IPS-NIHi11 (cell line): ENCODE measurements around the gene OPN5.
"Not testable (repeated sequence)": the region's sequence is repeated elsewhere in the genome, so short reads cannot be mapped to it uniquely, and the experiment has no call there.

ENCODE experiments used
- DNase-seq: peaks from one replicate; pipeline ENCODE4 v3.0.0; 2012; ENCODE audit warnings: mixed read lengths, low spot score

Gene OPN5, protein sequence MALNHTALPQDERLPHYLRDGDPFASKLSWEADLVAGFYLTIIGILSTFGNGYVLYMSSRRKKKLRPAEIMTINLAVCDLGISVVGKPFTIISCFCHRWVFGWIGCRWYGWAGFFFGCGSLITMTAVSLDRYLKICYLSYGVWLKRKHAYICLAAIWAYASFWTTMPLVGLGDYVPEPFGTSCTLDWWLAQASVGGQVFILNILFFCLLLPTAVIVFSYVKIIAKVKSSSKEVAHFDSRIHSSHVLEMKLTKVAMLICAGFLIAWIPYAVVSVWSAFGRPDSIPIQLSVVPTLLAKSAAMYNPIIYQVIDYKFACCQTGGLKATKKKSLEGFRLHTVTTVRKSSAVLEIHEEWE

DNA sequence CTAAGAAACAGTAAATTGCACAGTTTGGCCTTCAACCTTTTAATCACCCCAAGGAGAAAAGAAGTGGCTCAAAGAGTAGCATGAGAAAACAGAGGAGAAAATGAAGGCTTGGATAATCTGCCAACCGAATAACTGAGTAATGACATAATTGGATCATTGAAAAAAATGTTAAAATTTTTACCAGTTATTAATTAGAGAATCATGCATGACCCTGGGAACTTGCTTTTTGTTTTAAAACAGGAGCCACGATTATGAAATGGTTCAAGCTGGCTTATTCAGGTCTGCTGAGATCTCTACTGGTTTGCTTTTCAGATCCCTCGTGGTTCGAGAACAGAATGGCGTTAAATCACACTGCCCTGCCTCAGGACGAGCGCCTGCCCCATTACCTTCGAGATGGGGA is at the start of gene OPN5:
TSS of gene OPN5 (plus strand) at position 301 of the 400 bp plus-strand sequence. CDS start at position 336, 35 bp downstream.
- no peak for DNase-seq

DNA sequence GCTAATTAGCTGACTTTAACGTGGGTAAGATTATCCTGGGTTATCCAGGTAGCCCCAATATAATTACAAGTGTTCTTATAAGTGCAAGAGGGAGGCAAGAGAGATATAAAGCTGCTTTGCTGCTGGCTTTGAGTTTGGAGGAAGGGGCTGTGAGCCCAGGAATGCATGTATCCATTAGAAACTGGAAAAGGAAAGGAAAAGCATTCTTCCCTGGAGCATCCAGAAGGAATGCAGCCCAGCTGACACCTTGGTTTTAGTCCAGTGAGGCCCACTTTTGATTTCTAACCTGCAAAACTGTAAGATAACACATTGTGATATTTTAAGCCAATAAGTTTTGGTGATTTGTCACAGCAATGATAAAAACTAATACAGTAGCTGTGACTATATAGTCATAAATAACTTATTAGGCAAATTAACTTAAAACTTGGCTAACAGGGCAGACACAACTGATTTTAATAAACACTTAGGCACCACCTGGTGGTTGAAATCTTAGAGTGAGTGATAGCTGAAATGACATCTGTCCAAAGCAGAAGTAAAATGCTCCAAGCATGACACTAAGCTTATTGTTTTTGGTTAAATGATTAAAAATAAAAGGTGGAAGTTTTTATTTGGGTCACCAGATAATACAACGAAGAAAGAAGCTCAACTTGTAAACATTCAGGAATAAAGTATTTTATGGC is 47.8 kb upstream of the OPN5 start:
- no peak for DNase-seq

DNA sequence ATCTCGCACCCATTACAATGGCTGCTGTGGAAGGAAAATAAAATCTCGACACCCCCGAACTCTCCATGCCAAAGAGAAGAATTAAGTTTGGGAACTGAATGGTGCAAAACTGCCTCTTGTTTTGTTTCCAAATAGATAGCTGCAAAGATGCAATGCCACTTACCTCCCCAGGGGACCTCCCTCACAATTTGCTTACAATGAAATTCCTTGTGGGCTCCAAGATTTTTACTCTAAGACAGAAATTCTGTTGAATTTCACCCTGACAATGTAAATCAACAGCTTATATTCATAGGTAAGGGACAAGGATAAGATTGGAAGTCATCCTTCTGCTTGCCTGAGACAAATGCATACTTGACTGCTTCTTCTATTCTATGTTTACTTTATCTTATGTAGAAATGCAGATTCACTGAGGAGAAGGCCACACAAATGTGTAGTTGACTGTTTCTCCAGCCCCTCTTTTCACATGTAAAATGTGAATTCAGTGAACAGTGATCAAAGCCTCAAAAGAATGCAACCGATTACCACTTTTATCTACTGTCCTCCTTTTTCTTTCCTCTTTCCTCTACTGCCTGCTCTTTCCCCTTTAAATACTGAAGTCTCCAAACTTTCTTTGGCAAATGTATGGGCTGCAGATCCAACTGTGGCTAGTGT is 46.9 kb upstream of the OPN5 start:
- no peak for DNase-seq

DNA sequence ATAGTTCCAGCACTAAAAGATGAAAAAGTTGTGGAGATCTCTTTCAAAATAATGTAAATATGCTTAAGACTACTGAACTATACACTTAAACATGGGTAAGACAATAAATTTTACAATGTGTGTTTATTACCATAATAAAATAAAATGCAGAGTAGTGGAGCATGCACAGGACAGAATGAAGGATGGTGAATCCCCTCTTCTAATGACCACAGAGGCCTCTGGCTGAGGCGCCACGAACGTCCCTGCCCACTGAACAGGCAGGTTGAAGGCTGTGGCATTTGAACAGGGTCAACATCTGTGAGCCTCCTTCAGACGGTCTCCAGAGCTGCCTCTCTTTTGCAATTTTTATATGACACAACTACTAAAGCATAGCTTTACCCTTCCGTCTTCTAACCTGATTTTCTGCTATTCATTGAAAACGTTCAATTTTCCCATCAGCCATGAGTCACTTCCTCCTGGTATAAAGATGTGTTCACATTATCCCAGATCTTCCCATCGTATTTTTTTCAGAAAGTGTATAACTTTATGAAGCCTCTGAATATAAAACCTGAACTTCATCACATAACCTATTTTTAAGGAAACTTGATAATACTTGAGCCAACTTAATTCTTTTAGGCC is 45.6 kb upstream of the OPN5 start:
- DNase-seq, result no peak

DNA sequence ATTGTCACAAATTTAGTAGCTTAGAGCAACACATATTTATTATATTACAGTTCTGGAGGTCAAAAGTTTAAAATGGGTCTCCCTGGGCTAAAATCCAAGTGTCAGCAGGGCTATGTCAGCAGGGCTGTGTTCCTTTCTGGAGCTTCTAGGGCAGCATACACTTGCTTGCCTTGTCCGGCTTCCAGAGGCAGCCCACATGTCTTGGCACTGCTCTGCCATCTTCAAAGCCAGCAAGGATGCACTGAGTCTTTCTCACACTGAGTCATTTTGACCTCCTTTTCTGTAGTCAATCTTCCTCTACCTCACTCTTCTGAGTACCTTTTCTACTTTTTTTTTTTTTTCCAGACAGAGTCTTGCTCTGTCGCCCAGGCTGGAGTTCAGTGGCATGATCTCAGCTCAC is 44.4 kb upstream of the OPN5 start:
- no peak for DNase-seq

DNA sequence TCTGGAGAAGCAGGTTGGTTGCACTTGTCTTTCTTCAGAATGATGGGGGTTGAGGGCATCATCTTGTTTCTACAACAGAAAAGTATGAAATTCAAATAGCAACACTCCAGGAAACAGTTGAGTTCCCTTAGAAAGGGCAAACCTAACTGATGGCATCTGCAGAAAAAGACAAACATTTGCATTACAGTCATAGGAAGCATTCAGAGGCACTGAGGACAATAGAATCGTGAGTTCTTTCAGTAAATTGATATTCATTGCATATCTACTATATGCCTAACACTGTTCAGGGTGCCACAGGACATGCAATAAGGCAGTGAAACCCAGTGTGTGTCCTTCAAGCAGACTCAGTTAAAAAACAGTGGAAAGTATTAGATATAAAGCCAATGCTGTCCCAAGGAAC is 41.1 kb upstream of the OPN5 start:
- no peak for DNase-seq

DNA sequence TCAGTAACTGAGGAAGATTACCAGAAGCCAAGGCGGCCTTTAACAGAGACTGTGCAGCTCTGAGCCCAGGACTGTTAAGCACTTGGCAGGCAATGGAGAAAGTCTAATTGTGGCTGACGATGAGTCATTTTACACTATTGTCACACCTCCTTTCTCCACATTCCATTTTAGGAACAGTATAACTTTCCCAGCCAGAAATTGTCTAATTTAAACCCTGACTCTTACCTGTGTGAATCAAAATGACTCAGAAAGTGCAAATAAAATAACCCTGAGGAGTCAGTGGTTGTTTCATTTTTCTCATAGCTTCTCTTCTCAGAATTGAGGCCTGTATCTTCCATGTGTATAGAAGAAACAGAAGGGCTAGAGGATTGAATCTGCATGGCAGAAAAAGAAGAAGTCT is 40.0 kb upstream of the OPN5 start:
- DNase-seq, result peak; percentile 45

DNA sequence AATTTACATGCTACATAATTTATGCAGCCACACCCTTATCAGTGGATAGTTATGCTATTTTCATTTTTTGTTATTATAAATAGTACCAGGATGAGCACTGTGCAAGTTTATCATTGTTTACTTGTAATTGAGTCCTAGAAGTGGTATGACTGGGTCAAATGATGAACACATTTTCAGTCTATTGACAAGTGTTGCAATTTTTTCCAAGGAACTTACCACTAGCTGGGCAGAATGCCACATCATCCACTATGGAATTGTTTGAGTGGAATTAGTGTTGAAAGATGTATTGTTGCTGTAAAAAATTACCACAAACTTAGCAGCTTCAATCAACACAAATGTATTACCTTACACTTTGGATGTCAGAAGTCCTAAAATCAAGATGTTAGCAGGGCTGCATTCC is 38.1 kb upstream of the OPN5 start:
- no peak for DNase-seq

DNA sequence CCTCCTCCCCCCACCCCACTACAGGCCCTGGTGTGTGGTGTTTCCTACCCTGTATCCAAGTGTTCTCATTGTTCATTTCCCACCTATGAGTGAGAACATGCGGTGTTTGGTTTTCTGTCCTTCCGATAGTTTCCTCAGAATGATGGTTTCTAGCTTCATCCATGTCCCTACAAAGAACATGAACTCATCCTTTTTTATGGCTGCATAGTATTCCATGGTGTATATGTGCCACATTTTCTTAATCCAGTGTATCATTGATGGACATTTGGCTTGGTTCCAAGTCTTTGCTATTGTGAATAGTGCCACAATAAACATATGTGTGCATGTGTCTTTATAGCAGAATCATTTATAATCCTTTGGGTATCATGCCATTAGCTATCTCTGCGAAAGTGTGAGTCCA is 36.6 kb upstream of the OPN5 start:
- not testable (repeated sequence) for DNase-seq

DNA sequence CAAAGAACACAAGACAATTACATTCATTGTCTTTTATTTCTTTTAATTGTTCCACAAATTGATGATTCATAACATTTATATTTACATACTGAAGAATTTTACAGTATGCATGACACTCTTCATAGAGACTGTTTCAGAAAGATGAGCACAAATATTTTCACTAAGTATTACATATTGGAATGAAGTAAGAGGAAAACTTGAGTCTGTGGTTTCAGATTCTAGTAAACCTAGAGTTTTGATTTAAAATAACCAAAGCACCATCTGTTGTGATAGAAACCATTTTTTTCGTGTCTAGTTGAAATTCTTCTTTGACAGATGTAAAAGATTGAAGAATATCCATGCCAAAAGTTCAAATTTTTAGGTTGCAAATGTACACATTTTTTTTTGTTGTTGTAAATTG is 32.1 kb upstream of the OPN5 start:
- DNase-seq, result no peak

DNA sequence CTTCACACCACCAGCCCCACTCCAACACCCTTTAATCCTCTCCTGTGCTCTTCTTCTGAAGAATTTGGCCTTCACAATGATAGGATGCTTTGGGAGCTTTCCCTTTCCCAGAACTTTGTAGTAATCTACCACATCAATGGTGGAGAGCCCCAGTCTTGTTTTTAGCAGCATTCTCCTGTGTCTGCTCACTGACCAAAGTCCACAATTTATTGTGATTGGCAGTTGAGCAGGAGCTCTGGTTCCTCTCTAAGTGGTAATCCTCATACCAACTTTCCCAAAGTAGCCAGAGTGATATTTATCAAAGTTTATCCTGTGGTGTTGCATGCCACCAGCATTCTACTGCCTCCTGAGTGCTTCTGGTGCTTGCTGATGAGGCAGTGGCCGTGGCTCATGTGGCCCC is 29.0 kb upstream of the OPN5 start:
- no peak for DNase-seq

DNA sequence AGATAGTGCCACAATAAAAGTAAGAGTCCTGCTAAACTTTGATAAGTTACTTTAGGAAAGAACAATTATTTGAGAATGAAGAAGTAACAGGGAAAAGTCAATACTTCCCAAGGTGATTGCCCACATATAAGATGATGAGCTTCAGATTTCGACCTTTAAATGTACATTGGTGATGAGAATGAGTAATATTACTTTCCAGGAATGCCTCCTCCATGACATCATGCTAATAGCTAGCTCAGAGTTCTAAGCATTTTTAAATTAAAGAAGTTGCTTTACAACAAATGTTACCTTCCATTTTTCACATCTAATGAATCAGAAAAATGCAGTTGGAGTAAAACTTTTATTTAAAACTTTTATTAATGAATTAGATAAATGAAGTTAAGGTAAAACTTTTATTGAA is 22.5 kb upstream of the OPN5 start:
- DNase-seq, result no peak

DNA sequence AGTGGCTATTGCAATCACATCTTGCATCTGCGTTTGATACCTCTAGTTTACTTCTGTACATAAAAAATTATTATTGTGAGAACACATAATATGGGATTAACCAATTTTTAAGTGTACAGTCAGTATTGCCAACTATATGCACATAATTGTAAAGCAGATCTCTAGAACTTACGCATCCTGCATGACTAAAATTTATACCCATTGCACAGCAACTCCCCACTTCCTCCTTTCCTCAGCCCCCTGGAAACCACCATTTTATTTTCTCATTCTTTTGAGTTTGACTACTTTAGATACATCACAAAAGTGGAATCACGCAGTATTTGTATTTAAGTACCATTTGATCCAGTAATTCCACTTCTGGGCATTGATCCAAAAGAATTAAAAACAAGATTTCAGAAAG is 19.3 kb upstream of the OPN5 start:
- DNase-seq, result no peak

DNA sequence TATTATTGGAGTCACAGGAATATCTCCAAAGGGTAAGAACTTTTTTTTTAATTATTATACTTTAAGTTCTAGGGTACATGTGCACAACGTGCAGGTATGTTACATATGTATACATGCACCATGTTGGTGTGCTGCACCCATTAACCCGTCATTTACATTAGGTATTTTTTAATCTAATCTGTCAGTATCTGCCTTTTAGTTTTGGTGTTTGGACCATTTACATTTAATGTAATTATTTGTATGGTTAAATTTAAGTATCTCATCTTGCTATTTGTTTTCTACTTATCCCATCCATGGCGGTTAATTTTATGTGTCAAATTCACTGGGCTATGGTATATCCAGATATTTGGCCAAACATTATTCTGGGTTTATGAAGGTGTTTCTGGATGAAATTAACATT is 15.4 kb upstream of the OPN5 start:
- DNase-seq, result no peak

DNA sequence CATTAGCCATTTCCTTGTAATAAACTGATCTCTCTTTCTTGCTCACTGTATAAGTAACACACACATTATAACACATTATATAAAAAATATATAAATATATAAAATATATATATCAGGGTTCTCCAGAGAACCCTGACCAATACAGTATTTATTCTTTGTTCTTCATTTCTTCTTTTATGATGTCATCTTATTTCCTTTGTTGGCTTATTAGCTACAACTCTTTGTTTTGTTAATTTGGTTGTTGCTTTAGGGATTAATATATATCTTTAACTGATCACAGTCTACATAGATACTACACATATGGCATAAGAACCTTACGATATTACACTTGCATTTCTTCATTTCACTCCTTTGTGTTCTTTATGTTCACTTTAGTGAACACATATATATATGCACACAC is 14.7 kb upstream of the OPN5 start:
- no peak for DNase-seq

DNA sequence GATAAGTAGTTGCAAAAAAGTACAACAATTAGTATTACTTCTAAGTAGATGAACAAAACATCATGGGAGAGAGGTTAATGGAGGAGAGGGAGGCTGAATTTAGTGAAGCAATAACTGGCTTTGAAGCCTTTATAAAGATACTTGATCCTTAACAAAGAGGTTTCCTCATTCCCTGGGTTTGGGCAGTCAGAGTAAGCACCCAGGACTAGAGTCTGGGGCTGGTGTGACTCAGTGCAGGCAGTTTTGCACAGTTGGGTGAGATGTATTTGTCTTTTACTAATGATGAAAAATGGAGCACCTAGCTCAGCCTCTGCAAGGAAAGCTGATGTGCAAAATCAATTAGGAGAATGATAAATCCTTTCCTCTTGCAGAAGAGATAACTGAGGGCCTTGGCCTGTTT is 11.8 kb upstream of the OPN5 start:
- DNase-seq, result no peak

DNA sequence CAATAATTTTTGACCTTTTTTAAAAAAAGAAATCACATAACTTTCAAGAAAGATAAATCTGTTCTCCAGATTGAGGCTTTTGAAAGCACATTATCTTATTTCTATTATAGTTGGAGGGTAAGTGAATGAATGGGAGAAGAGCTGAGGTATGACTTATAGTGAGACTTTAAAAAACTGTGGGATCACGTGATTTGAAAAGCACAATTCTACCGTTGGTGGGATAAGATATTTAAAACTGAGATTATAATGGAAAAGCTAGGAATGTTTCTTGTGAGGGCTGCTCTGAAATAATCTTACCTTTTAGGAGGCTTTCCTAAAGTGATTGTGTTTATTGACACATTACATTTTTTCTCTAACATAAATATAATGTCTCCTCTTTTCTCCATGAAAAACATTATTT is 9.5 kb upstream of the OPN5 start:
- DNase-seq, result no peak

DNA sequence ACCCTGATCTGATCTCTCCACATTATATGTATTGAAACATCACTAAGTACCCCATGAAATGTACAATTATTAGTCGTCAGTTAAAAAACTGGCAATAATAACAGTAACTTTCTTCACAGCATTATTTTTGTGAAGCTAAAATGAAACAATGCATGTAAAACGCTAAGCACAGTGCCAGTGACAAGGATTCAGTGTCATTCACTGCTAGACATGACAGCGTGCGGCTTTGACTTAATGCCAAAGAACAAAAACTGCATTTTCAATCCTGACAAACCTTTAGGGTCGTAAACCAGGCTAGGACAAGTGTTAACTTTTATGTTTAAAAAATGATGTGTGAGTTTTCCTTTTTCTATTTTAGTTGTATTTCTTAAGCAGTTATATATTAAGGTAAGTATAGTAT is 8.8 kb upstream of the OPN5 start:
- no peak for DNase-seq

DNA sequence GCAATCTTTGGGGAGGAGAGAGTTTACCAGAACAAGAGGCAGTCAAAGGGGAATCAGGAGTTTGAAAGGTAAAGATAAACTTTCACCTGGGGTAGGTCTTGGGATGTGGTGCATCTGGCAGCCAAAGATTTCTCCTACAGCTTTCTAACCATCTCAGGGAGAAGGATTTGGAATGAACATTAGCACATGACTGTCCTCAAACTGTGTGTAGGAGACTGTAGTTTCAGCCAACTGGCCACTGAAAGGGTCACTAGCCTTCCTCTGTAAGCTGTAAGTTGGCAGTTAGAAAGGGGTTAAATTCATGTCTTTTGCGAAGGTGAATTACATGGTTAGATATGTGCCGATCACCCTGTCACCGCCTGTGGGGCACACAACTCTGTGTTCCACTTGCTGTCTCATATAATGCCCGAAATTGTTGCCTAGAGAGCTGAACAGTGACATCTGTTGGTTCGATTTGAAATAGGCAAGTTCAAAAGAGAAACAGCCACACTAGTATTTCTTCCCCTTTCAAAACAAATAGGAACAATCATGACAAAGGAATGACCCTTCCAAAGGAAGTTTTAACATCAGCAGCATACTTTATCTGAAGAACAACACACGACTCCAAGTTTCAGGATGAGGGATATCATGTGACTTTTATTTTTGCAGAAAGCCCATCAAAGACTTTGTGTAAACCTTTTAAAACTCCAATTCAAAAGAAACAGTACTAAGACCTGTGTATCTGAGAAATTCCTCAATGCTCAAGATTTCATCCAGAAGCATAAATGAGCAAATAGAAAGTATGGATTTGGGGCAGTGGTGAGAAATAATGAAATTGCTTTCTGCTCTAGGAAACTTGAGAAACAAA is 1.1 kb upstream of the OPN5 start:
- DNase-seq, result peak; percentile 72

DNA sequence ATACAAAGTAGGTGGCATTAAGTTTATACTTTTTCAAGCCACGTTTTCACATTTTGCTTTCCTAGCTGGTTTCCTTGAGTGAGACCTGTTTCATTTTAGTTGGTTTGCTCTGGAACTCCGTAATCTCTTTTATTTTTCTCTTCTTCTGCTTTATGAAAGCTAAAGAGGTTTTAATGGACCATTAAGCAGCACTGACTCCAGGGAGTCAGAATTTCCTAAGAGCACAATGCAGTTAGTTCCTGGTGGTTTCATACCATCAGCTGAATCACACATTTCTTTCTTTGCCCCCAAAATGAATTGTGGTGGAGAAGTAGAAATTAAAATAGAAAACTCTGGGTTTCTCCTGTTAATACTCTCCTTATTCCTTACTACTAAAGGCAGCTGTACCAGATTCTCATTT is 3.4 kb downstream of the OPN5 start:
- DNase-seq, result no peak

DNA sequence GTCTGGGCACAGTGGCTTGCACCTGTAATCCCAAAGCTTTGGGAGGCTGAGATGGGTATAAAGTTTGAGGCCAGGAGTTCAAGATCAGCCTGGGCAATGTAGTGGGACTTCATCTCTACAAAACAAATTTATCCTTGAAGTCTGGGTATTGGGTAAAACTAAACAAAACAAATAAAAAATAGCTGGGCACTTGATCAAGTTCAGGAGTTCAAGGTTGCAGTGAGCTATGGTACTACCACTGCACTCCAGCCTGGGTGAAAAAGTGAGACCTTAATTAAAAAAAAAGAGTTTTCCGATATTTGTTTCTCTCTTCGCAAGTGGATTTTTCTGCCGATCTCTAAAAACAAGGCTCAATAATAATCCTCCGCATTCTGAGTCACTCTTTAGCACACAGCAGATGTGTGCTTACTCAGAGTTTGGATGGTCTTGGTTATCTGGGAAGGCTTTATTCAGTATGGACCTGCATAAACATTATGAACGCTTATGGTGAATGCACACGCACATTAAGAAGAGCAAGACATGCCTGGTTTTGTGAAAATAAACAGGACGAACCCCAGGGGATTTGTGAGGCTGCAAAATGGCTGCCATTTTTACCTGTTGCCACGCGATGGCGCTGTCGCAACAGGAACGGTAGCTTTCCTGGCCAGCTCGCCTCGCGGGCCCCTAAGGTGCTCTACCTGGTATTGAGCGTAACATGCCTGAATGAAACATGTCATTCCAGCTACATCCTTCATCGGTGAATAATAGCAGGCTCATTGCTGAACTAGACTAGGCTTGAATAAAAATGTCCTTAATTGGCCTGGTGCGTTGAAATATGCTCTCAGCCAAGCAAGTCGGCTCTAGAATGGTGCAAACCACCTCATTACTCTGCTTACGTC is 6.0 kb downstream of the OPN5 start:
- peak; percentile 78 for DNase-seq
